HepG2 (cell line): ENCODE results near the gene TRMT112. TPM values are rescaled to one million over a fixed set of nuclear protein-coding genes. Genes with fewer than 3 reads are reported as not detected.

Source experiments
- EEA1 ChIP-seq: sonication (generic); formaldehyde crosslinking; IDR thresholded peaks from 2 replicates; pipeline ENCODE4 v1.5.1; 2020; ENCODE audit warnings: mild to moderate bottlenecking, missing genetic modification reagents, borderline replicate concordance
- FOXA3 ChIP-seq: IDR thresholded peaks from 2 replicates; pipeline ENCODE4 v1.6.1; 2016; ENCODE audit warnings: missing genetic modification reagents, missing compliant biosample characterization
- GATA4 ChIP-seq: sonication (generic); IDR thresholded peaks from 2 replicates; pipeline ENCODE4 v1.6.1; 2016; ENCODE audit warnings: antibody characterized with exemption, low read depth, borderline replicate concordance
- LCORL ChIP-seq, 2 experiments: fragments of 450-650 bp in 1 of 2; sonication (generic) in 1 of 2; formaldehyde crosslinking in 1 of 2; IDR thresholded peaks; 2 replicates each; pipeline versions ENCODE4 v1.5.0 to v1.6.1; 2017 to 2020; ENCODE audit warnings: antibody characterized with exemption in 1 of 2, missing genetic modification reagents in 1 of 2
- REXO4 ChIP-seq: sonication (generic); formaldehyde crosslinking; IDR thresholded peaks from 2 replicates; pipeline ENCODE4 v1.8.0; 2022; ENCODE audit warnings: missing genetic modification reagents, mild to moderate bottlenecking, borderline replicate concordance
- SALL1 ChIP-seq: sonication (generic); formaldehyde crosslinking; IDR thresholded peaks from 2 replicates; pipeline ENCODE4 v1.8.0; 2022; ENCODE audit warnings: mild to moderate bottlenecking, missing genetic modification reagents
- SRY ChIP-seq: sonication (generic); formaldehyde crosslinking; IDR thresholded peaks from 2 replicates; pipeline ENCODE4 v1.8.0; 2022; ENCODE audit warnings: mild to moderate bottlenecking, missing genetic modification reagents
- THYN1 ChIP-seq: sonication (generic); formaldehyde crosslinking; IDR thresholded peaks from 2 replicates; pipeline ENCODE4 v1.8.1; 2023; ENCODE audit warnings: low read depth, mild to moderate bottlenecking, moderate library complexity, missing genetic modification reagents, borderline replicate concordance
- ZFP82 ChIP-seq: sonication (generic); formaldehyde crosslinking; IDR thresholded peaks from 2 replicates; pipeline ENCODE4 v1.5.1; 2020; ENCODE audit warnings: mild to moderate bottlenecking, missing genetic modification reagents, borderline replicate concordance
- ZKSCAN1 ChIP-seq: fragments of 150-350 bp; IDR thresholded peaks from 2 replicates; pipeline ENCODE4 v1.6.1; 2014; ENCODE audit warnings: low read length
- ZNF12 ChIP-seq: sonication (generic); formaldehyde crosslinking; IDR thresholded peaks from 2 replicates; pipeline ENCODE4 v1.5.0; 2020; ENCODE audit warnings: missing genetic modification reagents
- ZNF557 ChIP-seq: sonication (generic); formaldehyde crosslinking; IDR thresholded peaks from 2 replicates; pipeline ENCODE4 v1.4.0; 2020; ENCODE audit warnings: missing genetic modification reagents
- ZNF558 ChIP-seq: sonication (generic); formaldehyde crosslinking; IDR thresholded peaks from 2 replicates; pipeline ENCODE4 v1.9.0; 2022; ENCODE audit warnings: mild to moderate bottlenecking, missing genetic modification reagents, borderline replicate concordance
- ZNF616 ChIP-seq: sonication (generic); formaldehyde crosslinking; IDR thresholded peaks from 2 replicates; pipeline ENCODE4 v1.5.0; 2020; ENCODE audit warnings: low read depth, mild to moderate bottlenecking, missing genetic modification reagents
- ZSCAN29 ChIP-seq: sonication (generic); formaldehyde crosslinking; conservative IDR thresholded peaks from 2 replicates; pipeline ENCODE4 v1.4.0; 2020; ENCODE audit warnings: mild to moderate bottlenecking, missing genetic modification reagents
- ZSCAN30 ChIP-seq: sonication (generic); formaldehyde crosslinking; IDR thresholded peaks from 2 replicates; pipeline ENCODE4 v1.5.0; 2020; ENCODE audit warnings: mild to moderate bottlenecking, missing genetic modification reagents
- ZSCAN9 ChIP-seq: IDR thresholded peaks from 2 replicates; pipeline ENCODE4 v1.6.1; 2016; ENCODE audit warnings: borderline replicate concordance
- polyA plus RNA-seq, 8 experiments: library from polyadenylated mRNA; depleted of rRNA in 3 of 8; stranded (reverse) in 7 of 8; unstranded in 1 of 8; fragments of >200 nt; fragmentation: Illumina TruSeq in 4 of 8; extraction: Trizol in 4 of 8; gene quantifications; 2 replicates each; pipeline versions ENCODE4 v1.2.1 to v1.2.3, GENCODE V29; 2011 to 2016; ENCODE audit warnings: low read depth in 4 of 8, missing spikeins in 1 of 8, mixed read lengths in 1 of 8; ENCODE audit not compliant: insufficient read depth in 1 of 8
- total RNA-seq, 5 experiments: library from RNA; depleted of rRNA; stranded (reverse); fragments of >200 nt; fragmentation: Illumina TruSeq; extraction: Trizol; gene quantifications; 2 replicates each; pipeline ENCODE4 v1.2.3, GENCODE V29; 2016; ENCODE audit warnings: low read depth in 1 of 5
- TF ChIP-seq, protein P1 (sequence below): sonication (generic); formaldehyde crosslinking; IDR thresholded peaks from 2 replicates; pipeline ENCODE4 v1.9.0; 2021; ENCODE audit warnings: missing genetic modification reagents, borderline replicate concordance
- TF ChIP-seq, protein P2 (sequence below): IDR thresholded peaks from 2 replicates; pipeline ENCODE4 v1.6.1; 2016; ENCODE audit warnings: missing compliant biosample characterization, missing genetic modification reagents, borderline replicate concordance
- TF ChIP-seq, protein P3 (sequence below): sonication (generic); formaldehyde crosslinking; IDR thresholded peaks from 2 replicates; pipeline ENCODE4 v1.8.0; 2022; ENCODE audit warnings: mild to moderate bottlenecking, missing genetic modification reagents, moderate library complexity
- TF ChIP-seq, protein P4 (sequence below): sonication (generic); formaldehyde crosslinking; IDR thresholded peaks from 2 replicates; pipeline ENCODE4 v1.8.1; 2023; ENCODE audit warnings: mild to moderate bottlenecking, inconsistent platforms, moderate library complexity, missing genetic modification reagents, borderline replicate concordance

The TRMT112 gene
- total and polyA plus RNA-seq, 2 of the 13 experiments (the other 11 are each of a cell fraction or from before 2014, with no cell fraction given): 186 to 409 TPM

DNA sequence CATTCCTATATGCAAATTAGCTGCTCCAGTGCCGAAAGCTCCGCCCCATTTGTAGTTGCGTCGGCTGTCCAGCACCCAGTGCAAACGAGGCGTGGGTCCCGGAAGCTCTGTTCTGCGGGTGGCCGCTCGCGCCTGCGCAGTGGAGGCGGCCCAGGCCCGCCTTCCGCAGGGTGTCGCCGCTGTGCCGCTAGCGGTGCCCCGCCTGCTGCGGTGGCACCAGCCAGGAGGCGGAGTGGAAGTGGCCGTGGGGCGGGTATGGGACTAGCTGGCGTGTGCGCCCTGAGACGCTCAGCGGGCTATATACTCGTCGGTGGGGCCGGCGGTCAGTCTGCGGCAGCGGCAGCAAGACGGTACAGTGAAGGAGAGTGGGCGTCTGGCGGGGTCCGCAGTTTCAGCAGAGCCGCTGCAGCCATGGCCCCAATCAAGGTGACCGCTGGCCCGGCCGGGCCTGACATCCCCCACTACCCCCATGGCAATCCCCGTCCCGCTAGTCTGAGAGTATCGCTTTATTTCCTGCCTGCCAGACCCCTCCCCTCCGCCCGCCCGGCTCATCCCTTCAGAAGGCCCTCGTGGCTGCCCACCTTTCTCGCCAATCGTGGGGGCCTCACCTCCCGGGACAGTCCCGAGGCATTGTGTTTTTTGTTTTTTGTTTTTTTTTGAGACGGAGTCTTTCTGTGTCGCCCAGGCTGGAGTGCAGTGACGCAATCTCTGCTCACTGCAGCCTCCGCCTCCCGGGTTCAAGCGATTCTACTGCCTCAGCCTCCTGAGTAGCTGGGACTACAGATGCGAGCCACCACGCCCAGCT, 804 bp upstream of the TRMT112 start, which contains the start of gene PRDX5 (continued):
- TF ChIP-seq, protein P1, sequence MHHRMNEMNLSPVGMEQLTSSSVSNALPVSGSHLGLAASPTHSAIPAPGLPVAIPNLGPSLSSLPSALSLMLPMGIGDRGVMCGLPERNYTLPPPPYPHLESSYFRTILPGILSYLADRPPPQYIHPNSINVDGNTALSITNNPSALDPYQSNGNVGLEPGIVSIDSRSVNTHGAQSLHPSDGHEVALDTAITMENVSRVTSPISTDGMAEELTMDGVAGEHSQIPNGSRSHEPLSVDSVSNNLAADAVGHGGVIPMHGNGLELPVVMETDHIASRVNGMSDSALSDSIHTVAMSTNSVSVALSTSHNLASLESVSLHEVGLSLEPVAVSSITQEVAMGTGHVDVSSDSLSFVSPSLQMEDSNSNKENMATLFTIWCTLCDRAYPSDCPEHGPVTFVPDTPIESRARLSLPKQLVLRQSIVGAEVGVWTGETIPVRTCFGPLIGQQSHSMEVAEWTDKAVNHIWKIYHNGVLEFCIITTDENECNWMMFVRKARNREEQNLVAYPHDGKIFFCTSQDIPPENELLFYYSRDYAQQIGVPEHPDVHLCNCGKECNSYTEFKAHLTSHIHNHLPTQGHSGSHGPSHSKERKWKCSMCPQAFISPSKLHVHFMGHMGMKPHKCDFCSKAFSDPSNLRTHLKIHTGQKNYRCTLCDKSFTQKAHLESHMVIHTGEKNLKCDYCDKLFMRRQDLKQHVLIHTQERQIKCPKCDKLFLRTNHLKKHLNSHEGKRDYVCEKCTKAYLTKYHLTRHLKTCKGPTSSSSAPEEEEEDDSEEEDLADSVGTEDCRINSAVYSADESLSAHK (CRISPR knock-in tag): no peak
- TF ChIP-seq ZSCAN30 (CRISPR knock-in tag) (no peak), THYN1 (CRISPR knock-in tag) (no peak), REXO4 (CRISPR knock-in tag) (no peak), GATA4 (0 out of 2 replicates have a peak, but pooled peaks have one; percentile 20), ZNF557 (no peak), SRY (CRISPR knock-in tag) (peak; percentile 73; the same call in 1 of the 2 replicates), ZNF558 (CRISPR knock-in tag) (peak; percentile 59; the same call in 1 of the 2 replicates), SALL1 (CRISPR knock-in tag) (peak; percentile 77), LCORL (IDR thresholded peaks at IDR 0.05) (no peak), LCORL (CRISPR knock-in tag; IDR thresholded peaks at IDR 0.05) (peak; percentile 89), ZKSCAN1 (no peak), ZSCAN9 (CRISPR knock-in tag) (no peak), ZSCAN29 (CRISPR knock-in tag) (no peak), ZNF616 (no peak), ZFP82 (CRISPR knock-in tag) (no peak), ZNF12 (CRISPR knock-in tag) (peak; percentile 49; the same call in 1 of the 2 replicates), EEA1 (CRISPR knock-in tag) (no peak), FOXA3 (CRISPR knock-in tag) (no peak)
- TF ChIP-seq, protein P2, sequence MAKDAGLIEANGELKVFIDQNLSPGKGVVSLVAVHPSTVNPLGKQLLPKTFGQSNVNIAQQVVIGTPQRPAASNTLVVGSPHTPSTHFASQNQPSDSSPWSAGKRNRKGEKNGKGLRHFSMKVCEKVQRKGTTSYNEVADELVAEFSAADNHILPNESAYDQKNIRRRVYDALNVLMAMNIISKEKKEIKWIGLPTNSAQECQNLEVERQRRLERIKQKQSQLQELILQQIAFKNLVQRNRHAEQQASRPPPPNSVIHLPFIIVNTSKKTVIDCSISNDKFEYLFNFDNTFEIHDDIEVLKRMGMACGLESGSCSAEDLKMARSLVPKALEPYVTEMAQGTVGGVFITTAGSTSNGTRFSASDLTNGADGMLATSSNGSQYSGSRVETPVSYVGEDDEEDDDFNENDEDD (CRISPR knock-in tag): peak; percentile 82; the same call in 1 of the 2 replicates
- TF ChIP-seq, protein P3, sequence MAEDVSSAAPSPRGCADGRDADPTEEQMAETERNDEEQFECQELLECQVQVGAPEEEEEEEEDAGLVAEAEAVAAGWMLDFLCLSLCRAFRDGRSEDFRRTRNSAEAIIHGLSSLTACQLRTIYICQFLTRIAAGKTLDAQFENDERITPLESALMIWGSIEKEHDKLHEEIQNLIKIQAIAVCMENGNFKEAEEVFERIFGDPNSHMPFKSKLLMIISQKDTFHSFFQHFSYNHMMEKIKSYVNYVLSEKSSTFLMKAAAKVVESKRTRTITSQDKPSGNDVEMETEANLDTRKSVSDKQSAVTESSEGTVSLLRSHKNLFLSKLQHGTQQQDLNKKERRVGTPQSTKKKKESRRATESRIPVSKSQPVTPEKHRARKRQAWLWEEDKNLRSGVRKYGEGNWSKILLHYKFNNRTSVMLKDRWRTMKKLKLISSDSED (CRISPR knock-in tag): no peak
- TF ChIP-seq, protein P4, sequence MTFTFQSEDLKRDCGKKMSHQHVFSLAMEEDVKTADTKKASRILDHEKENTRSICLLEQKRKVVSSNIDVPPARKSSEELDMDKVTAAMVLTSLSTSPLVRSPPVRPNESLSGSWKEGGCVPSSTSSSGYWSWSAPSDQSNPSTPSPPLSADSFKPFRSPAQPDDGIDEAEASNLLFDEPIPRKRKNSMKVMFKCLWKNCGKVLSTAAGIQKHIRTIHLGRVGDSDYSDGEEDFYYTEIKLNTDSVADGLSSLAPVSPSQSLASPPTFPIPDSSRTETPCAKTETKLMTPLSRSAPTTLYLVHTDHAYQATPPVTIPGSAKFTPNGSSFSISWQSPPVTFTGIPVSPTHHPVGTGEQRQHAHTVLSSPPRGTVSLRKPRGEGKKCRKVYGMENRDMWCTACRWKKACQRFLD (CRISPR knock-in tag): no peak
